Measurements from ENCODE around the gene SF3B4.

DNA sequence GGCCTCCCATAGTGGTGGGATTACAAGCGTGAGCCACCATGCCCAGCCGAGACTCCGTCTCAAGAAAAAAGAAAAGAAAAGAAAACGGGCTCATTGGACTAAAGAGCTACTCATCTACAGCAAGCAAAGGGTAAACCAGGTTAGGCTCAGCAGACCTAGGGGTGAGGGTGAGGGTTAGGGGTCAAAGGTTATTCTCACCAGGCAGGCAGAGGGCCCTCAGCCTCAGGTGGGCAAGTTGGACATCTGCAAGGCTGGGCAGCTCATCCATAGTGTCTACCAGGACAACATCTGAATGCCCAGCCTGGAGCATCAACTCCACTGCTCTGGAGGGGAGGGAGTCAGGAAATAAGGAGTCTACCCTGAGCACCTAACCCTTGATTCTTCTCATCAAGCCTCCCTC, 5.6 kb upstream of the SF3B4 start:
- TF ChIP-seq, protein P1, sequence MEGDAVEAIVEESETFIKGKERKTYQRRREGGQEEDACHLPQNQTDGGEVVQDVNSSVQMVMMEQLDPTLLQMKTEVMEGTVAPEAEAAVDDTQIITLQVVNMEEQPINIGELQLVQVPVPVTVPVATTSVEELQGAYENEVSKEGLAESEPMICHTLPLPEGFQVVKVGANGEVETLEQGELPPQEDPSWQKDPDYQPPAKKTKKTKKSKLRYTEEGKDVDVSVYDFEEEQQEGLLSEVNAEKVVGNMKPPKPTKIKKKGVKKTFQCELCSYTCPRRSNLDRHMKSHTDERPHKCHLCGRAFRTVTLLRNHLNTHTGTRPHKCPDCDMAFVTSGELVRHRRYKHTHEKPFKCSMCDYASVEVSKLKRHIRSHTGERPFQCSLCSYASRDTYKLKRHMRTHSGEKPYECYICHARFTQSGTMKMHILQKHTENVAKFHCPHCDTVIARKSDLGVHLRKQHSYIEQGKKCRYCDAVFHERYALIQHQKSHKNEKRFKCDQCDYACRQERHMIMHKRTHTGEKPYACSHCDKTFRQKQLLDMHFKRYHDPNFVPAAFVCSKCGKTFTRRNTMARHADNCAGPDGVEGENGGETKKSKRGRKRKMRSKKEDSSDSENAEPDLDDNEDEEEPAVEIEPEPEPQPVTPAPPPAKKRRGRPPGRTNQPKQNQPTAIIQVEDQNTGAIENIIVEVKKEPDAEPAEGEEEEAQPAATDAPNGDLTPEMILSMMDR (IDR thresholded peaks at IDR 0.05; ENCODE audit: insufficient read depth, low read depth, low read length), result no peak
- TF ChIP-seq EZH2 (IDR thresholded peaks at IDR 0.05; ENCODE audit: insufficient read depth, low read length), result no peak

Measured in astrocyte (in vitro differentiated cells and primary cell).